NCI-H2029 treated with DMSO at 0.1 percent for 48 hours (cell line): Measurements from ENCODE around the gene APLNR.

Experiments used
- DNase-seq: peaks from one replicate; lab custom pipeline; 2025; lab: John Stamatoyannopoulos, UW

APLNR gene

GRCh38 chr11:57217053-57217452 lies 20.0 kb downstream of the APLNR start:
- DNase-seq: no peak

DNA sequence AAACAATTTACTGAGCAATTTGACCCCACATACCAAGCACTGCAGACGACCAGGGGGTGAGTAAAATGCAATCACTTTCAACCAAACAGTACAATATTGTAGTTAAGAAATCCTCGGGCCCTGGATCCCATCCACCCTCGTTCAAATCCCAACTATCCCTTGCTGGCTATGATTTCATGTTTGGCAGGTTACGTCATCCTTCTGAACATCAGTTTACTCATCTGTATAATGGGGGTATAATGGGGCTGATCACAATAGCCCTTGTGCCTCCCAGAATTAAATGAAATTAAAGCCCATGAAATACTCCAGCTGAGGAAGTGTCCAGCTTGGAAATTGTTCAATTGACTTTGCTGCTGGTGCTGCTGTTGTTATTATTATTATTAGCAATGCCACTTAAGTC lies 20.6 kb downstream of the APLNR start:
- no peak for DNase-seq

GRCh38 chr11:57214494-57214893 lies 22.6 kb downstream of the APLNR start:
- no peak for DNase-seq

- DNase-seq: no peak
Measured at GRCh38 chr11:57214098-57214417, 23.0 kb downstream of the APLNR start.

DNA sequence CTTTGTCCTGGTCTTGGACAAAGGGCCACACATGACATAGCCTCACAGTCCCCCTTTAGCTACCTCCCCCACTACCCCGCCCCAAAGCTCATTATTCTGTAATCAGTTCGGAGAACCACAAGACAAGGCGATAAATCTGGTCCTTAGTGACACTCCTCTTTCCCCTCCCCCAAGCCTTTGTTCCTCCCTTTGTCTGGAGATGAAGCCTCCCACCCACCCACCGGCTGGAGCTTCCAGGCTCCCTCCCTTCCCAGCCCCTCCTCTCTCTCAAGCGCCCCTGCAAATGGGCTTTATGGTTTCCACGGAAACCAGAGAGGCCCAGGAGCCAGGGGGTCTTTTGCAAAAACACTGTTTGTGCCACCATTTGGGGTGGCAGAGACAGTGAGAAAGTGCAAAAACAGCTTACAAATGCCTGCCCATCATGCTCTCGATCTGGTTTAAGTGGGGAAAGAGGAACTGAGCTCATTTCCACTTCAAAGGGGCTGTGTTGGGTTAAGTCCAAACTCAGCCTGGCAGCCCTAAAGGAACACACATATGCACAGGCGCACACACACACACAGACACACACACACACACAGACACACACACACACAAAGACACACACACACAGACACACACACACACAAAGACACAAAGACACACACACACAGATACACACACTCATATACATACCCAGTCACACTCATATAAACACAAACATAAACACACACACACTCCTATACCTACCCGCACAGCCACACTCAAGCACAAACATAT lies 23.5 kb downstream of the APLNR start:
- DNase-seq: peak; percentile 1

DNA sequence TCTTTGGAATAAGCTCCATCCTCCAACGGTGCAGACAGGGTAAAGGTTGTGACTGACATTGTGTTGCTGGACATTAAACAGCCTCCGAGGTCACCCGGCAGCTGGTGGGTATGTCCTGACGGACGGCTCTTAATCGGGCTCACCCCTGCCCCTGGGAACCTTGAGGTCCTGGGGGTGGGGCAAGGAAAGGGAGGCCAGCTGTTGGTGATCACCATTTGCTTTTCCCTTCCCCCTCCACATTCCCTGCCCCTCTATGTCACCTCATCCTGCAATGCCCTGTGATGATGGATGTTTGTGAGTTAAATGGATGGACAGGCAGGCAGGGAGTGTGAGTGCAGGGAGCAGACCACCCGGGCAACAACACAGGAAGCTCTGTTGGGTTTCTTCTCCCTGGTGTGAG lies 26.3 kb downstream of the APLNR start:
- no peak for DNase-seq

DNA sequence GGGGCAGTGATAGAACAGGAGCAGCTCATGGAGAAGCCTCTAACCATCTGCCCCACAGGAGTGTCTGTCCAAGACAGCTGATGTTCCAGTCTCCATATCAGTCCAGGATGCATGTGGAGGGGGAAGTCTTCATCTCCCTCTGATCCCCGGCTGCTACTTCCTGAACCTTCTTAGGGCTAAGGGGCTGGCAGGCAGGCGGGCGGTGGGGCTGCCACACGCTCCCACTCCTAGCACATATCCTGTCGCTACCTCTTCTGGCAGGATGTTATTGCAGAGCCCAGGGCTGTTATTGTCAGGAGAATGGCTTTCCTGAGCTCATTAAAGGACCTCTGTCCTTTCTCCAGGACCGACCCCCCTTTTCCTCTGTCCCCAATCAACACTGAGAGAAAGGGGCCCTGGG lies 29.9 kb downstream of the APLNR start:
- no peak for DNase-seq

- no peak for DNase-seq
Measured at GRCh38 chr11:57205041-57205641, 31.9 kb downstream of the APLNR start.

DNA sequence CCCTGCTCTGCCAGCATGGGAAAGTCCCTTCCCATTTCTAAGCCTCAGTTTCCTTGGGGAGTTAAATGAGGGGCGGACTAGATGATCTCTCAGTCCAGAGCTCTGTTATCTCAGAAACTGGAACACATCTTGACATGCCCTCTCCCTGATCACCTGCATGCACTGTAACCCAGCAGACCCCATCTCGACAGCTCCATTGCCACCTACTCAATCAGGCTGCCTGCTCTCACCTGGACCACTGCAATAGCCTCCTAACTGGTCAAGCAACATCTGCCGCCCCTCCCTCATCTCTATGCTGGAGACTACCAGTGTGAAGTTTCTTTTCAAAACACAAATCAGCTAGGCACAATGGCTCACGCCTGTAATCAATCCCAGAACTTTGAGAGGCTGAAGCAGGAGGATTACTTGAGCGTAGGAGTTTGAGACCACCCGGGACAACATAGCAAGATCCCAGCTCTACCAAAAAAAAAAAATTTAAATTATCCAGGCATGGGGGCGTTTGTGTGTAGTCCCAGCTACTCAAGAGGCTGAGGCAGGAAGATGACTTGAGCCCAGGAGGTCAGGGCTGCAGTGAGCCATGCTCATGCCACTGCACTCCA lies 33.1 kb downstream of the APLNR start:
- DNase-seq: no peak

GRCh38 chr11:57203359-57203758 lies 33.7 kb downstream of the APLNR start:
- no peak for DNase-seq

- DNase-seq: no peak
Measured at GRCh38 chr11:57202281-57202680, 34.8 kb downstream of the APLNR start.

GRCh38 chr11:57200917-57201316 lies 36.1 kb downstream of the APLNR start:
- no peak for DNase-seq

- DNase-seq: no peak
Measured at GRCh38 chr11:57199330-57199729, 37.7 kb downstream of the APLNR start.

DNA sequence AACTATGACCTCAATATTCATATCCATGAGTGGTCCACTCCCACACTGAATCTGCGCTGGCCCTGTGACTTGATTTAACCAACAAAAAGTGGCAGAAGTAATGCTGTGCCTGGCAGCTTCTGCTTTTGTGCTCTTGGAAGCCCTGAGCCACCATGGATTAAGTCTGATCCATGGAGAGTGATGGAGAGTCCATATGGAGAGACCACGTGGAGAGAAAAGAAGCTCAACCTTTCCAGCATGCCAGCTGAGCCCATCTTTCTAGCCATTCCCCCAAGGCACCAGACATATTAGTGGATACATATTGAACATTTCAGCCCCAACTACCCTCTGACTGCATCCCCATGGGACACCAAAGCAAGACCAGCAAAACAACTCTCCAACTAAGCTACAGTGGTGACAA lies 39.3 kb downstream of the APLNR start:
- DNase-seq: no peak

DNA sequence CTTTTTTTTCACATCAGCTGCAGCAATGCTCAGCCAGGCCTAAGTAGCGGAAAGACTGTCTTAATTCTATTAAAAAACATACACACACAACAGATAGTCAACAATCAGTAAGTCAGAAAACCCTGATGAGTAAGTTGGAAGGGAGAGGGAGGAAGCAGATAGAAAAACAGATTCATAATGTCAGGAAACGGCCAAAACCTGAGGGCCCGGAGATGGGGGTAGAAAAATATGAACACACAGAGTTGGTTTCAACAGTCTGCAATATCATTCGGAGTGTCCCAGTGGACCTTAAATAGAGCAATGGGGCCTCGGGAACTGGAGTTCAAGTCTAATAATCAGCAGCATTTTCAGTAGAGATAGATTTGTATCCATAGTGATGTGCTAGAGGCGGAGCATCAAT lies 40.5 kb downstream of the APLNR start:
- no peak for DNase-seq

DNA sequence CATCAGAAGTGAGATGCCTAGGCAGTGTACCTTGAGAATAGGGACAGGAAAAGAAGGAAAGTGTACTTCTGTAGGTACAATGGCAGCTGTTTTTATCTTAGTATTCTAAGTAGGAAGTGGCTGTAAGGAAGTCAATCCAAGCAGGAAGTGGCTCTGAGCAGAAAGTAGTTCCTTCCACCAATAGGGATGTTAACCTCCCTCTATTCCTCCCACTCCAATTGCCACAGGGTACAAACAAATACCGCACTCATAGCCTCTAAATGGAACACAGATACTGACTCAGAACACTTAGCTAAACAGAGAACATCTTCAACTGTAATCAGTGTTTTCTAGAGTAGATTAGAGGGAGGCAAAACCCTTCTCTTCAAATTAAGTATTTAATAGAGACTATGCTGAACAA lies 44.7 kb downstream of the APLNR start:
- DNase-seq: no peak

DNA sequence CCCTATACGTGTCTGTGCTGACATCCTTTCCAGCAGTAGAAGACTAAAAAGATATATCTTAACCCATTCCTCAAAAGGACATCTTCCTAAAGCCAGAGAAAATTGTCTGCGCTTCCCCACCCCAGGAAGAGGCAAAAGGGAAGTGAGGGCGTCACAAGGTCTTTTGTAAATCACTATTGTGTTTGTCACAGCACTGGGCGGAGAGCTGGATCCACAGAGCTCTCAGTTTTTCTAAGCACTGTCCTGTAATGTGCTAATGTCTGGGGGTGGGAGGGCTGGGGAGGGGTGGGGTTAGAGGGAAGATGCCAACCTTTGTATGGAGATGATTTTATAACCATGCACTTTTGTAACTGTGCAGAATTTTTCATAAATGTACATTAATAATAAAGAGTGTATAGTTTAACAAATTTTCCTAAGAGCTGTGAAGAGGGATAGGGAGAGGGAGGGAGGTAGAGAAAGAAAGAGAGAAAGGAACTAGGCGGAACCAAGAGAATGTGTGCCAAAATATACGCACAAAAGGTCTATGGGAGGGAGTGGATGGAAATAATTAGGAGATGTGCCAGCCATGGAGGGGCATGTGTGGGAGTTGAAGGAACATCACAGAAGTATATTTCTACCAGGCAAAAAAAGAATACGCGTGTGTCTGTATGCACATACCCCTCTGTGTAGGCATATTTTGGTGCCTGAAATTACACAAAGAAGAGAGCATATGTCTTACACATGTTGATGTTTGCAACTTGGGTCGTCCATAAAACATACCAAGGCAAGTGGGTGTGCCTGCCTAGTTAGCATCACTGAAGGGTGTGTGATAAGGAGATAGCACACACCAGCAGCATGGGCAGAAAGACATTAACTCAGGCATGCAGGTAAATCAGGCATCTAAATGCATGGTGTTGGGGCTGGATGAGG lies 45.5 kb downstream of the APLNR start:
- no peak for DNase-seq

GRCh38 chr11:57190548-57190947 lies 46.5 kb downstream of the APLNR start:
- no peak for DNase-seq
